Choroid plexus epithelial cell (primary cell): ENCODE results near the gene G3BP1.

Experiments used
- DNase-seq: peaks from one replicate; pipeline ENCODE4 v3.0.0-alpha.2; 2010; ENCODE audit warnings: low read depth
- H3K4me3 ChIP-seq: 2 replicates; pipeline ENCODE4 v1.5.1; 2011; ENCODE audit warnings: low read depth, mild to moderate bottlenecking, control low read depth, low read length, moderate library complexity
- TF ChIP-seq, protein P1 (sequence below): conservative IDR thresholded peaks from 2 replicates; pipeline ENCODE4 v1.5.1; 2011; ENCODE audit warnings: low read depth, mild to moderate bottlenecking, control low read depth, inconsistent platforms, low read length, moderate library complexity

The G3BP1 gene

DNA sequence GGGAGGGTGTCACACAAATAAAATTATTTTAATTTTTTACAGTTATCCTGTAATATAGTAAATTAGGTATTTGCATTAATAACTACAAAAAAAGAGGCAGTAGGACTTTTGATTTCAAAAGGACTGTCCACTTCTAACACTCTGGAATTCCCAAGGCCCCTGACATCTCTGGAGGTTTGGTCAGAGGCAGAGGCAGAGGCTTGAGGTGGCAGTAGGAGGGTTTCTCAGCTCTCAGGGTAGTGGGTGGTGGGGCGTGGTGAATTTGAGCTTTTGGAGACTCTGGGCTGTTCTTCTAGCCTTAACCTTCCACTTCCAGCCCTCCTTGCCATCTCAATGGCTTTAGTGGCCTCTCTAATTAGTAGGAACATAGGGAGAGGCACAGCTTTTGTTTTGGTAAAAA lies 36.1 kb upstream of the G3BP1 start:
- no peak overlapping the region for H3K4me3 ChIP-seq
- TF ChIP-seq, protein P1, sequence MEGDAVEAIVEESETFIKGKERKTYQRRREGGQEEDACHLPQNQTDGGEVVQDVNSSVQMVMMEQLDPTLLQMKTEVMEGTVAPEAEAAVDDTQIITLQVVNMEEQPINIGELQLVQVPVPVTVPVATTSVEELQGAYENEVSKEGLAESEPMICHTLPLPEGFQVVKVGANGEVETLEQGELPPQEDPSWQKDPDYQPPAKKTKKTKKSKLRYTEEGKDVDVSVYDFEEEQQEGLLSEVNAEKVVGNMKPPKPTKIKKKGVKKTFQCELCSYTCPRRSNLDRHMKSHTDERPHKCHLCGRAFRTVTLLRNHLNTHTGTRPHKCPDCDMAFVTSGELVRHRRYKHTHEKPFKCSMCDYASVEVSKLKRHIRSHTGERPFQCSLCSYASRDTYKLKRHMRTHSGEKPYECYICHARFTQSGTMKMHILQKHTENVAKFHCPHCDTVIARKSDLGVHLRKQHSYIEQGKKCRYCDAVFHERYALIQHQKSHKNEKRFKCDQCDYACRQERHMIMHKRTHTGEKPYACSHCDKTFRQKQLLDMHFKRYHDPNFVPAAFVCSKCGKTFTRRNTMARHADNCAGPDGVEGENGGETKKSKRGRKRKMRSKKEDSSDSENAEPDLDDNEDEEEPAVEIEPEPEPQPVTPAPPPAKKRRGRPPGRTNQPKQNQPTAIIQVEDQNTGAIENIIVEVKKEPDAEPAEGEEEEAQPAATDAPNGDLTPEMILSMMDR = no peak
- no peak for DNase-seq

DNA sequence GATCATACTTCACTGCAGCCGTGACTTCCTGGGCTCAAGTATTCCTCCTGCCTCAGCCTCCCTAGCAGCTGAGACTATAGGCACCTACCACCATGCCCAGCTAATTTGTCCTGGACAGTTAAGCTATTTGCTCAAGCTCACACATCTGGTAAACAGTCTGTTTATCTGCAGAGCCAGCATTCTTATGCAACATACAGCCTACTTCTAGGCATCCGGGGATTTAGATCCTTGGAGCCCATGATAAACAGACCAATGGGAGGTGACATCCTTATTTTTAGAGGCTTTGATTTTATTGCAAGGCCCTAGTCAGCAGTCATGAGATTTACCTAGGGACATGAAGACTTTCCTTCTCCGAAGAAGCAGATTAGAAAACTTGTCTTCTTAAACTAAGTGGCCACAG lies 34.3 kb upstream of the G3BP1 start:
- TF ChIP-seq, protein P1 = no peak
- no peak for DNase-seq
- H3K4me3 ChIP-seq = no peak overlapping the region

DNA sequence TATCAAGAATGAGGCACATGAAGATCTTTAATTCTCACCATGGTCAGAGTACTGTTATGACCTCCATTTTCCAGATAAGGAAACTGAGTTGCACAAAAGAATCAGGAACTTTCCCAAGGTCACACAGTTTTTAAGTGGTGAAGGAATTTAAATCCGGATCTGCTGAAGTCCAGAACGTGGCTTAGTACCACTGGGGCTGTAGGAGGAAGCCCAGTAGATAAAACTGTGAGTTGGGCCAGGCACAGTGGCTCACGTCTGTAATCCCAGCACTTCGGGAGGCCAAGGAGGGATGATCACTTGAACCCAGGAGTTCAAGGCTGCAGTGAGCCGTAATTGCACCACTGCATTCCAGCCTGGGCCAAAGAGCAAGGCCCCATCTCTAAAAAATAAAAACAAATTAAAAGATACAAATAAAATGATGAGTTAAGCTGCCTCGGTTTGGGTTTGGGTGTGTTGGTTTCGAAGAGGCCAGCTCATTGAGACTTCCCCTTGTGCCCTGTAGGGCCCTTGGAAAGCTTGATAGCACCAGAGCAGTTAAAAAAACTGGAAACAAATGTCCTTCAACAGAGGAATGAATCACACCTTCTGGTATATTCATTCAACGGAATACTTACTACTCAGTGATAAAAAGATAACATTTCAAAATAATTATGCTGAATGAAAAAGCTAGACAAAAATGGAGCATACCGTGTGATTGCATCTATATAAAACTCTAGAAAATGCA lies 33.5 kb upstream of the G3BP1 start:
- TF ChIP-seq, protein P1 = no peak
- H3K4me3 ChIP-seq = no peak overlapping the region
- DNase-seq = no peak

DNA sequence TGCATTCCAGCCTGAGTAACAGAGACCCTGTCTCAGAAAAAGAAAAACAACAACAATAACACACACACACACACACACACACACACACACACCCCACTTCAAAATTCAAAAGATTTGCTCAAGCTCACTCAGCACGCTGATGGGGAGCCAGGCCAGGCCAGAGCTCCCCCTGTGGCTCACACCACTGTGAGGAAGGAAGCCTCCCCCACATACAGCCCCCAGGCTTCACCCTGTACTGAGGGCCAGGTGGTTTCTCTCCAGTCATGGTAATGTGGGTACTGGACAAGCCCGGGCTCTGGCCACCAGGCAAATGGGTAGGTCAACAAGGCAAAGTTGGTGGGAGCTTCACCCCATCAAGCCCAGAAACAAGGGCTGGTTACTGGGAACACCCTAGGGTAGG lies 32.4 kb upstream of the G3BP1 start:
- no peak overlapping the region for H3K4me3 ChIP-seq
- peak; percentile 31 for DNase-seq
- TF ChIP-seq, protein P1 = peak; percentile 32

DNA sequence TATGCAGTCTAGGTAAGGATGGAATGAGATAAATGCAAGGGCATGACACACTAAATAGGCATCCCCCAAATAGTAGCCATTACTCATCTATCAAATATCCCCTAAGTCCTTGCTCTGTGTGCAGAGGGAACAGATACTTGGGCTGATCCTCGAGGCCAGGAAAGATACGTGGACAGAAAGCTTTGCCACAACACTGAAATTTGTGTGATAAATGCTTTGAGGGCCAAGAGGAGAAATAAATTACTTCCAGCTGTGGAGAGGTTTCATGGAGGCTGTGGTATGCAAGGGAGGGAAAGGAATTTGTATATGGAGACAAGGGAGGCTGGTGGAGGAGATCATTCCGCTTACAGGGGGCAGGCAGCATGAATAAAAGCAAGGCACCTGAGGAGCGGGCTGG lies 31.8 kb upstream of the G3BP1 start:
- TF ChIP-seq, protein P1 = no peak
- H3K4me3 ChIP-seq = no peak overlapping the region
- peak; percentile 90 for DNase-seq

DNA sequence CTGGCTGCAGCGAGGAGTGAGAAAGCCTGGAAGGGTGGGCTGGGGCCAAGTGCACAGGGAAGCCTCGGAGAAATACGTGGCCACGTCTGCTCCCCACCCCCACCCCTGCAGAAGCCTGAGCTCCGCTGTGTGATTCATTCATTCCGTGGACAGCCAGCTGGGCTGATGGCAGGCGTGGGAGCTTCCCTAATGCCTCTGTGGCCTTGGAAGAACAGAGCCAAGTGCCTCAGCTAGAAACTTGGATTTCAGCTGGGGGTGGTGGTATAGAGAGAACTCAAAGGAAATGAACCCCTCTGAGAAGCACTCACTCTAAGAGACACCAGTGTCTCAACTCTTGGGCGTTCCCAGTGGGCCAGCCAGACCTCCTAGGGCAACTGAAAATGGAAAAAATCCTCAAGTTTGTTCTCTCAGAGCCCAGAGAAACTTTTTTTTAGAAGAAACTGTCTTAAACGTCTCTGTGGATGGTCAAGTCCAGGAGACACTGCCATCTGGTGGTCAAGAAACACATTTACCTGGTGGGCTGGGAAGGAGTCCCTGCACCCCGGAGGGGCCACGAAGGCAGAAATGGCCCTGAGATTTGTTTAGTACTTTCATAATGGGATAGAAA lies 31.3 kb upstream of the G3BP1 start:
- H3K4me3 ChIP-seq = no peak overlapping the region

More for the DNA sequence above, 31.3 kb upstream of the G3BP1 start:
- TF ChIP-seq, protein P1 = peak; percentile 91
- DNase-seq = peak; percentile 94
